ENCODE data around the gene BPIFB6.

The BPIFB6 gene

DNA sequence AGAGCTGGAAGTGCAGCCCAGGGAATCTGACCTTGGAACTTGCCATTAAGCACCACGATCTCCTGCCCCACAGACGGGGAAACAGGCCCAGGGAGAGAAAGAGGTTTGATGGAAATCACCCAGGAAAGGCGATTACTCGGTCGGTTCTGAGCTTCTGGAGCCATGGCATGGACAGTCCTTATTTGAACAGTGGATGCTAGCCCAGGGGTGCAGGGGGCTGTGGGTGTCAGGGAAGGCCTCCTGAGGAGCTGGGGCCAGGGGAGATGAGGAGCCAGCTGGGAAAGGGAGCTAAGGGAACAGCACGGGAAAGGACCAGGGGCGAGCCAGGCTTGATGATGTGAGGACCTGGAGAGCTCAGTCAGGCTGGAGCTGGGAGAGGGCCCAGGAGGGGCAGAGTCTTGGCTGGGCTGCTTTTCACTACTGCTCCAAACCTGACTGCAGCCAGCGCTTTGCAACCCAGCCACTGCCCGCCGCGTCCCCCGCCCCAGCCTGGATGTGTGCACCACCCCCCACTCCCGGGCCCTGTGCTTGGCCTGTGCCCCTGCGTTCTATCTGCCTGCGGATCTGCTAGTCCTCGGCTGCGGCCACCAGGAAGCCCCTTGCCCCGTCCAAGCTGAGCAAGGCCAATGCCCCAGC is 45.0 kb upstream of the BPIFB6 start:
- TF ChIP-seq, protein P1, sequence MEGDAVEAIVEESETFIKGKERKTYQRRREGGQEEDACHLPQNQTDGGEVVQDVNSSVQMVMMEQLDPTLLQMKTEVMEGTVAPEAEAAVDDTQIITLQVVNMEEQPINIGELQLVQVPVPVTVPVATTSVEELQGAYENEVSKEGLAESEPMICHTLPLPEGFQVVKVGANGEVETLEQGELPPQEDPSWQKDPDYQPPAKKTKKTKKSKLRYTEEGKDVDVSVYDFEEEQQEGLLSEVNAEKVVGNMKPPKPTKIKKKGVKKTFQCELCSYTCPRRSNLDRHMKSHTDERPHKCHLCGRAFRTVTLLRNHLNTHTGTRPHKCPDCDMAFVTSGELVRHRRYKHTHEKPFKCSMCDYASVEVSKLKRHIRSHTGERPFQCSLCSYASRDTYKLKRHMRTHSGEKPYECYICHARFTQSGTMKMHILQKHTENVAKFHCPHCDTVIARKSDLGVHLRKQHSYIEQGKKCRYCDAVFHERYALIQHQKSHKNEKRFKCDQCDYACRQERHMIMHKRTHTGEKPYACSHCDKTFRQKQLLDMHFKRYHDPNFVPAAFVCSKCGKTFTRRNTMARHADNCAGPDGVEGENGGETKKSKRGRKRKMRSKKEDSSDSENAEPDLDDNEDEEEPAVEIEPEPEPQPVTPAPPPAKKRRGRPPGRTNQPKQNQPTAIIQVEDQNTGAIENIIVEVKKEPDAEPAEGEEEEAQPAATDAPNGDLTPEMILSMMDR (IDR thresholded peaks at IDR 0.05; ENCODE audit: low read depth, low read length, missing control alignments), result no peak
- DNase-seq (ENCODE audit: low read depth), result no peak
- no peak overlapping the region for H3K4me3 ChIP-seq (ENCODE audit: low read depth, low read length)

DNA sequence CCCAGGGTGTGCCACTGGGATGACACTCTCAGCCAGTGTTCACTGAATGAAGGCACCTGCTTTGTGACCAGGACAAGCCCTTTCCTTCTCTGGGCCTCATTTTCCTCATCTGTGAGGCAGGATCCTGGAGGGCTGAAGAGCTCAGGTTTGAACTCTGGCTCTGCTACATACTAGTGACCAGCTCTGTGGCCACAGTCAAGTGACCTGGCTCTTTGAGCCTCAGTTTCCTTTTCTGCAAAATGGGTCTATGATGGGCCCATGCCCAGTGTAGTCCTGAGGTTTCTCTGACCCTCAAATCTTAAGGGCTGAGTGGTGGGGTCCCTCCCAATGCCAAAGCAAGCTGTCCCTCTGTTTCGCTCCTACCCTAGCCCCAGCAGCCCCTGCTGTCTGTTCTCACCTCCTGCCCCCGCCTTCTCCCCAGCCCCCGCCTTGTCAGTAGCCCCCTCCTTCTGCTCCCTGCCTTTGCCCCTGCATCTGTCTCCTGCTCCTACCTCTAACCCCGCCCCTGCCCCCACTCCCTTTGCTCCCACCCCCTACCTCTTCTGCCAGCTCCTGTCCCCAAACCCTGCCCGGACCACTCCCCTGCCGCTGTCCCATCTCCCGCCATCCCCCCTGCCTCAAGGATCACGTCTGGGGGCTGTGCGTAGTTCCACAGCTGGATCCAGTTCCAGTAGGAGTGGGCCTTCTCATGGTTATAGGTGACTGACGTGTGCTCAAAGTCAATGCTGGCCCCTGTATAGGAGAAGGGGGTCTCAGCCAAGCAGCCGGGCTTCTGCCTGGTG is 44.2 kb upstream of the BPIFB6 start:
- no peak overlapping the region for H3K4me3 ChIP-seq (ENCODE audit: low read depth, low read length)
- TF ChIP-seq, protein P1 (IDR thresholded peaks at IDR 0.05; ENCODE audit: low read depth, low read length, missing control alignments), result no peak
- DNase-seq (ENCODE audit: low read depth), result no peak

DNA sequence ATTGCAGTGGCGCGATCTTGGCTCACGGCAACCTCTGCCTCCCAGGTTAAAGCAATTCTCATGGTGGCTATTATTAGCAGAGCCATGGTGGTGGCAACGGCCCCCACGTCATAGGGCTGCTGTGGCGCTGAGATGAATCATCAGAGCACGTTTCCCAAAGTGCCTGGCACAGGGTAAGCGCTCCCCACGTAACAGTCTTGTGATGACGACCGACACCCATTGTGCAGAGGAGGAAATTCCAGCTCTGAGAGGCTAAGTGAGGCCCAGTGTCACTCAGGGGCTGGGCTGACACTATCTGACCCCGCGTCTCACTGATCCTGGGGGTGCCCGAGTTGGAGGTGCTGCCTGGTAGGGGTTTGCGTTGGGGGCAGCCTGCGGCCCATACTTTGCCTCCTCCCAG is 43.4 kb upstream of the BPIFB6 start:
- H3K4me3 ChIP-seq (ENCODE audit: low read depth, low read length), result no peak overlapping the region
- TF ChIP-seq, protein P1 (IDR thresholded peaks at IDR 0.05; ENCODE audit: low read depth, low read length, missing control alignments), result no peak
- DNase-seq (ENCODE audit: low read depth), result no peak

DNA sequence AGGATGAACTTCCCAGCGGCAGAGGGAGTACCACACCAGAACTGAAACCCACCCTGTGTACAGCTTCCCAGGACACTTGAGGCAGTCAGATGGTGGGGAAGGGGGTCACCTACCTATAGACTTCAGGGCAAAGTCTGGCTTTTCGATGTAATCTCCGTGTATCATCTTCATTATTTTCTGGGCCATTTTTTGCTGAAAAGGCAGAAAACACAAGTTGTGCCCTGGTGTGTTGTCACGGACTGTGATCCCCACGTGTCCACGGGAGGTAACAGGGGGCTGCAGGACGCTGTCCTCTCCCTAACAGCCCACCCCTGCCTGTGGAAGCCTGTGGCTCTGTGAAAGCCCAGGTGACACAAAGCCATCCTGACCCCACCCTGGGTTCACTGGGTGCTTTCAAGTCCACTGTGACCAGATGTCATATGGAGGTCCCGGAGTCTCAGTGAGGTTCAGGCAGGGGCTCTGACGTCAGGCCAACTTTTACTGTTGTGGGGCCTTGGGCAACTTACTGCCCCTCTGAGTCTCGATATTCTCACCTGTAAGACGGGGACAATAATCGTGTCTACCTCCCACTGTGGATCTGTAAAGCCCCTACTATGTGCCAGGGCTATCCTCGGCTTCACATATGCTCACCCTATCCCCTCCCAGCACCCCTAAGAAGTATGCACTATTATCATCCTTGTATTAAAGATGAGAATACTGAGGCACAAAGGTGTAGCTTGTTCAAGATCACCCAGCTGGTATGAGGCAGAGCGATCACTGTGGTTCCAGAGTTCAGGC is 41.8 kb upstream of the BPIFB6 start:
- TF ChIP-seq, protein P1 (IDR thresholded peaks at IDR 0.05; ENCODE audit: low read depth, low read length, missing control alignments), result no peak
- DNase-seq (ENCODE audit: low read depth), result no peak

DNA sequence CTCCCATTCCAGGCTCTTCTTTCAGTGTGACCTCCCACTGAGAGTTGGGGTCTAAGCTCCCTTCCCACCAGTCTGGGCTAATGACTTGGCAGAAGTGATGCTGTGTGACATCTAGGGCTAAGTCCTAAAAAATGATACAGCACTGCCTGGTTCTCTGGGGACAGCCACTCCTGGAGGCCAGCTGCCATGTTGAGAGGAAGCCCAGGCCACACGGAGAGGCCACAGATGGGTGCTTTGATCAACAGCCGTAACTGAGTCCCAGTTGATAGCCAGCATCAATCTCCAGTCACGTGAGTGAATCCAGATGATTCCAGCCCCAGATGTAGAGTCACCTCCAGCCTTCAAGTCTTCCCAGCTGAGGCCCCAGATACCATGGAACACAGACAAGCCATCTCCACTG is 41.0 kb upstream of the BPIFB6 start:
- H3K4me3 ChIP-seq (ENCODE audit: low read depth, low read length), result no peak overlapping the region
- TF ChIP-seq, protein P1 (IDR thresholded peaks at IDR 0.05; ENCODE audit: low read depth, low read length, missing control alignments), result no peak
- DNase-seq (ENCODE audit: low read depth), result no peak

More for the DNA sequence above, 41.8 kb upstream of the BPIFB6 start:
- no peak overlapping the region for H3K4me3 ChIP-seq (ENCODE audit: low read depth, low read length)

DNA sequence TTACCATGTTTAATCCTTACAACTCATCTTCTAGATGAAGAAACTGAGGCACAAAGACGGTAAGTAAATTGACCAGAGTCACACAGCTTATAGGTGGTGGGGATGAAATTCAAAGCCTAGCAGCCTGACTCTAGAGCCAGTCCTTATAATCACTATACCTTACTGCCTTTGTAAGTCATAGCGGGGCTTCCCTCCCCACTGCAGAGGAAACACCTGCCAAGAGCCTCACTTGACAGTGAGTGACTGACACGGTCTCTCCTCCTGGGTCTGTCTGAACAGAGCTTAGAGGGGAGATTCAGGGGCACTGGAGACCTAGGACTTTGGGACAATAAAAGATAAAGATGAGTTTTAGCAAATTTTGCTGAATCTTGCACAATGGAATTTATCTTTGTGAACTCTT is 40.1 kb upstream of the BPIFB6 start:
- DNase-seq (ENCODE audit: low read depth), result no peak
- H3K4me3 ChIP-seq (ENCODE audit: low read depth, low read length), result no peak overlapping the region
- TF ChIP-seq, protein P1 (IDR thresholded peaks at IDR 0.05; ENCODE audit: low read depth, low read length, missing control alignments), result no peak

All from GM12864 (cell line).